Astrocyte of the cerebellum (primary cell): ENCODE results near the gene TRIM65.

Experiments used
- DNase-seq: peaks from one replicate; pipeline ENCODE4 v3.0.0-alpha.2; 2011; ENCODE audit warnings: low read depth
- H3K4me3 ChIP-seq: 2 replicates; pipeline ENCODE4 v1.5.1; 2011; ENCODE audit warnings: mild to moderate bottlenecking, low read depth, low read length, moderate library complexity
- CTCF ChIP-seq: IDR thresholded peaks from 2 replicates; pipeline ENCODE4 v1.5.1; 2012; ENCODE audit warnings: low read length, low read depth, moderate library complexity, mild to moderate bottlenecking; ENCODE audit errors: missing control alignments
- in situ Hi-C: cut with HindIII; loops from 2 replicates; pipeline ENCODE4 v1.10.0; 2017; ENCODE audit warnings: low sequenced_read_pairs

Gene TRIM65

DNA sequence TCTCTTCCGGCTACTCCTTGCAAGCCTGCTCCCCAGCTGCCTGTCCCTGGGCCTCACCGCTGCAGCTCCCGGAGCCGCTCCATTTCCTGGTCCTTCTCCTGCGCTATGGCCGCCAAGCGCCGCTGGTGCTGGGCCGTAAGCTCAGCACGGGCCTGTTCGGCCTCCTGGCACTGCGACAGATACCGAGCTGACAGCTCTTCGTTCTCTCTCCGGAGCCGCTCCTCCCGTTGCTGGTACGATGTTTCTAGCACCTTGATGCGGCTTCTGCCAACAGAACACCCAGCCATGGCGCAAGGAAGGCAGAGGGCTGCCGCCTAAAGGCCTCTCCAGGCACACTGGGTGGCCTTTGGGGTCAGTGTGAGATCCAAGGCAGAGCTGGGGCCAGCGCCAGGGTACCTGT lies 22.9 kb upstream of the TRIM65 start:
- in situ Hi-C loops = no loop called here
- TF ChIP-seq CTCF = no peak
- H3K4me3 ChIP-seq = no peak overlapping the region
- DNase-seq = no peak

- DNase-seq = no peak
- H3K4me3 ChIP-seq = no peak overlapping the region
- in situ Hi-C loops = no loop called here
- TF ChIP-seq CTCF = no peak
Observed at GRCh38 chr17:75917917-75918445, 21.2 kb upstream of the TRIM65 start.

GRCh38 chr17:75917141-75917916 lies 20.6 kb upstream of the TRIM65 start:
- no peak for TF ChIP-seq CTCF
- in situ Hi-C loops = no loop called here
- no peak for DNase-seq
- no peak overlapping the region for H3K4me3 ChIP-seq

DNA sequence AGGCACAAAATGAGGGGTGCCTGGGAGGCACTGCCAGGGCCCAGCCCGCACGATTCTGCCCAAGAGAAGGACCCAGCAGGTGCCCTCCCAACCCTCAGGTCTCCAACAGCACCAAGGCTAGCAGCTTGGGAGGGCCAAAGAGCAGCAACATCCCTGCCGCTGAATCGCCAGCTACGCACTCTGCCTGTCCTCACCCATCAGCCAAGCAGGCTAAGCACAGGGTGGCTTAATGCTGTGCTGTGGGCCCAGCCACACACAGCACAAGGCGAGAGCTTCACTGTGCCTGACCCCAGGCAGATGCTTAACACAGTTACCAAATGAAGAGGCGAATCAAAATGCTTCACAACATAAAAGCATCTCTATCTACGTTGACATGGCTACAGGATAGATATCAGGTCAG lies 18.5 kb upstream of the TRIM65 start:
- no peak for DNase-seq
- no peak for TF ChIP-seq CTCF
- H3K4me3 ChIP-seq = no peak overlapping the region
- in situ Hi-C loops = no loop called here

DNA sequence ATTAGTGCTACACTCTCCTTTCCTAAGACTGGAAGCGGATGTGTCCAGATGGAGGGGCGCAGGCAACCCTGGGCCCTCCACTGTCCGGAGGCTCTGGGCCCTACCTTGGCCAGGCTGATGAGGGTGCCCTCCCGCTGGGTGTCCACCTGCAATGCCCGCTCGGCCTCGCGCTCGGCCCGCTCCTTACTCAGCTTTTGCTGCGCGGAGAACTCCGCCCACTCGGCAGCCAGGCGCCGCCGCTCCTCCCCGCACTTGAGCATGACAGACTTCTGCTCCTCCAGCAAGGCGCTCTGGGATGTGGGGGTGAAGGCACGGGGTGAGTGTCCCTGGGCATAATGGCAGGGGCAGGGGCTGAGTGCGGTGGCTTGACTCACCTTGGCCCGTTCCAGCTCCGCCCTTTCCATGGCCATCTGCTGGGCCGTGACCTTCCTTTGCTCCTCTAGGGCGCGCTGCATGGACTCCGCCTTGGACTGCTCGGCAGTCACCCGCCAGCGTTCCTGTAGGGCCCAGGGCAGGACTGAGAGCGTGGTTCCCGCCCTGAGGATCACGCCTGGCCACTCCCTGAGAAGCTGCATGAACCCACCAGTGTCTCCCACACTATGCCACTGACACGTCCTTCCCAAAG lies 18.0 kb upstream of the TRIM65 start:
- in situ Hi-C loops = no loop called here
- H3K4me3 ChIP-seq = no peak overlapping the region
- DNase-seq = no peak
- no peak for TF ChIP-seq CTCF

GRCh38 chr17:75913537-75914210 lies 16.9 kb upstream of the TRIM65 start:
- in situ Hi-C loops = no loop called here
- no peak for TF ChIP-seq CTCF
- H3K4me3 ChIP-seq = no peak overlapping the region
- DNase-seq = no peak
